PC-9 (cell line): ENCODE measurements around the gene DOCK4. TPM values are rescaled to one million over a fixed set of nuclear protein-coding genes. Genes with fewer than 3 reads are reported as not detected.

ENCODE experiments used
- BruUV-seq: library from RNA; stranded (reverse); fragments of 400-500 nt; replicated peaks from 2 replicates; lab custom pipeline; 2021; lab: Mats Ljungman, UMichigan
- CTCF ChIA-PET: fragments of 300-600 bp; sonication (Branson Sonifier 250); formaldehyde crosslinking; loops from one replicate; lab custom pipeline; 2022; ENCODE audit warnings: antibody characterized with exemption; lab: Charles Lee
- POLR2A ChIA-PET: fragments of 300-600 bp; sonication (Branson Sonifier 250); formaldehyde crosslinking; loops from one replicate; lab custom pipeline; 2022; ENCODE audit warnings: antibody characterized with exemption; ENCODE audit not compliant: unreplicated experiment; lab: Charles Lee
- DNase-seq, 2 experiments: peaks; one replicate each; pipeline versions ENCODE4 v3.0.0 to v3.0.0-alpha.2; 2015 to 2022; ENCODE audit warnings: mixed read lengths in 1 of 2
- H2AFZ ChIP-seq: fragments of 200-600 bp; sonication (generic); 2 replicates; pipeline ENCODE4 v1.8.1; 2017; ENCODE audit warnings: antibody characterized with exemption
- H3F3A ChIP-seq: fragments of 200-600 bp; sonication (generic); 2 replicates; pipeline ENCODE4 v1.8.1; 2017; ENCODE audit warnings: antibody characterized with exemption, mild to moderate bottlenecking, low read depth; ENCODE audit not compliant: insufficient read depth
- H3K27ac ChIP-seq: fragments of 200-600 bp; sonication (generic); 2 replicates; pipeline ENCODE4 v1.6.1; 2016; ENCODE audit warnings: mixed run types
- H3K27me3 ChIP-seq: fragments of 200-600 bp; sonication (generic); 2 replicates; pipeline ENCODE4 v1.6.1; 2016; ENCODE audit warnings: low read depth, mixed run types; ENCODE audit not compliant: insufficient read depth
- H3K36me3 ChIP-seq: fragments of 200-600 bp; sonication (generic); 2 replicates; pipeline ENCODE4 v1.6.1; 2016; ENCODE audit warnings: low read depth, mixed run types
- H3K4me1 ChIP-seq: fragments of 200-600 bp; sonication (generic); replicated peaks from 2 replicates; pipeline ENCODE4 v1.6.1; 2016; ENCODE audit warnings: mixed run types; ENCODE audit not compliant: insufficient read depth
- H3K4me2 ChIP-seq: fragments of 200-600 bp; sonication (generic); 2 replicates; pipeline ENCODE4 v1.6.1; 2017; ENCODE audit warnings: mixed run types
- H3K4me3 ChIP-seq: fragments of 200-600 bp; sonication (generic); 2 replicates; pipeline ENCODE4 v1.6.1; 2016; ENCODE audit warnings: mixed run types
- H3K79me2 ChIP-seq: fragments of 200-600 bp; sonication (generic); 2 replicates; pipeline ENCODE4 v1.6.1; 2017; ENCODE audit warnings: low read depth, mixed run types
- H3K9me2 ChIP-seq: fragments of 200-600 bp; sonication (generic); 2 replicates; pipeline ENCODE4 v1.8.1; 2017; ENCODE audit warnings: mild to moderate bottlenecking; ENCODE audit not compliant: insufficient read depth
- H3K9me3 ChIP-seq: fragments of 200-600 bp; sonication (generic); 2 replicates; pipeline ENCODE4 v1.8.1; 2016; ENCODE audit warnings: low read depth; ENCODE audit not compliant: insufficient read depth
- H4K20me1 ChIP-seq: fragments of 200-600 bp; sonication (generic); 2 replicates; pipeline ENCODE4 v1.8.1; 2017; ENCODE audit not compliant: insufficient read depth
- EZH2 ChIP-seq: fragments of 200-600 bp; sonication (generic); IDR thresholded peaks from 2 replicates; pipeline ENCODE4 v1.8.0; 2017; ENCODE audit warnings: antibody characterized with exemption, low read depth
- intact Hi-C: fragments of 100-400 bp; cut with micrococcal nuclease; formaldehyde crosslinking; loops from one replicate; pipeline ENCODE4 v1.10.0; 2022; ENCODE audit not compliant: unreplicated experiment
- total RNA-seq: library from RNA; stranded (reverse); gene quantifications from 2 replicates; pipeline ENCODE4 v1.2.3, GENCODE V29; 2021
- TF ChIP-seq, protein P1 (sequence below): fragments of 200-600 bp; sonication (generic); conservative IDR thresholded peaks from 2 replicates; pipeline ENCODE4 v1.6.1; 2017; ENCODE audit warnings: mixed run types, antibody characterized with exemption, mild to moderate bottlenecking, moderate library complexity

The DOCK4 gene
- total RNA-seq, 1 experiment from 2014 or later: 0.98 TPM

DNA sequence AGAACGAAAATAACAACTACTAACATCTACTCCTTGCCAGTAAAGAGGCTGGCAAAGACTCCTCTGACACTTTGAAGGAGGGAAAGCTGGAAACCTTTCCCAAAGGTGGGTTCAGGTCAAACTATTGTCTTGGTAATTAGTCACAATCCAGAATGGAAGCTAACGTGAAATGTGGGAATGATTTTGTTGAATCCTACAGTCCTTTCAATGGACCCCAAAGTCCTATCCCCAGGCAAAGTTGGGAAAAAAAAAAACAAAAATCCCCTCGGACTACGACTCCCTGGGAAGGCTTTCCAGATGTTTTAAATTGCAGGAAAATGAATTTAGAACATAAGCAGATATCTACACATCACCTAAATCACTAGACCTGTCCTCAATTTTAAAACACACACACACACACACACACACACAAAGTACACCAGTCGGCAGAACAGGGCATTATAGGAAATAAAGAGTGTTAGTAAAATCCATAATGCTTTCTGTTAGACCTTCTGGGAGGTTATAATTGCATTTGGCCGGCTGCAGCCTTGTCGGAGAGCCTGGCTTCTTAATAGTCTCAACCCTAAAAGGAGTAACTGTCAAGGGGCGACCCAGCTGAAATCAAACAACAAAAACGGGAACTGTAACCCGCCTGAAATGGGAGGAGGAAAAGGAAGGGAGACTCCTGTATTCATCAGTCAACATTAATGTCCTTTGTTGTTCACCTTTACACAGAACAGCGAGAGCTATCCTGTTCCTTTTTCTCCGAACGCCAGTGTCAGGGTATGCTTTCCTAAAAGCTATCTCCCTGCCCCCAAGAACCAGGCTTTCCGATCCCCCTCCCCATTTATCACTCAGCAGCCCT lies 1.5 kb downstream of the DOCK4 start:
- intact Hi-C loops: loop anchor here (5.0 to 10.0 kb wide), 5 partner anchors 122 to 442 kb away; no protein-coding TSS in a partner anchor
- no peaks in the 10 kb centered on the region for H3K27me3 ChIP-seq
- peaks cover 21% of the 10 kb centered on the region for H3K4me1 ChIP-seq
- H3K36me3 ChIP-seq: no peaks in the 10 kb centered on the region
- no peaks in the 10 kb centered on the region for H4K20me1 ChIP-seq
- H3K4me2 ChIP-seq: peak overlapping the region; percentile 100
- peak overlapping the region; percentile 66 for H3K4me3 ChIP-seq
- no peaks in the 10 kb centered on the region; the same call in 1 of the 2 replicates for H3K9me3 ChIP-seq
- ChIA-PET POLR2A (no interaction called here), CTCF (interaction anchor here (0.8 kb wide), 1 partner anchor 274 kb away, joined by 3 read pairs; no protein-coding TSS in a partner anchor)
- TF ChIP-seq, protein P1, sequence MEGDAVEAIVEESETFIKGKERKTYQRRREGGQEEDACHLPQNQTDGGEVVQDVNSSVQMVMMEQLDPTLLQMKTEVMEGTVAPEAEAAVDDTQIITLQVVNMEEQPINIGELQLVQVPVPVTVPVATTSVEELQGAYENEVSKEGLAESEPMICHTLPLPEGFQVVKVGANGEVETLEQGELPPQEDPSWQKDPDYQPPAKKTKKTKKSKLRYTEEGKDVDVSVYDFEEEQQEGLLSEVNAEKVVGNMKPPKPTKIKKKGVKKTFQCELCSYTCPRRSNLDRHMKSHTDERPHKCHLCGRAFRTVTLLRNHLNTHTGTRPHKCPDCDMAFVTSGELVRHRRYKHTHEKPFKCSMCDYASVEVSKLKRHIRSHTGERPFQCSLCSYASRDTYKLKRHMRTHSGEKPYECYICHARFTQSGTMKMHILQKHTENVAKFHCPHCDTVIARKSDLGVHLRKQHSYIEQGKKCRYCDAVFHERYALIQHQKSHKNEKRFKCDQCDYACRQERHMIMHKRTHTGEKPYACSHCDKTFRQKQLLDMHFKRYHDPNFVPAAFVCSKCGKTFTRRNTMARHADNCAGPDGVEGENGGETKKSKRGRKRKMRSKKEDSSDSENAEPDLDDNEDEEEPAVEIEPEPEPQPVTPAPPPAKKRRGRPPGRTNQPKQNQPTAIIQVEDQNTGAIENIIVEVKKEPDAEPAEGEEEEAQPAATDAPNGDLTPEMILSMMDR: no peak
- TF ChIP-seq EZH2: no peak
- H3F3A ChIP-seq: no peaks in the 10 kb centered on the region
- peaks cover 25% of the 10 kb centered on the region for H3K79me2 ChIP-seq
- no TSS peak for BruUV-seq
- no peaks in the 10 kb centered on the region for H3K9me2 ChIP-seq
- H3K27ac ChIP-seq: no peak overlapping the region
- no peak for DNase-seq
- peak overlapping the region; percentile 98 for H2AFZ ChIP-seq

DNA sequence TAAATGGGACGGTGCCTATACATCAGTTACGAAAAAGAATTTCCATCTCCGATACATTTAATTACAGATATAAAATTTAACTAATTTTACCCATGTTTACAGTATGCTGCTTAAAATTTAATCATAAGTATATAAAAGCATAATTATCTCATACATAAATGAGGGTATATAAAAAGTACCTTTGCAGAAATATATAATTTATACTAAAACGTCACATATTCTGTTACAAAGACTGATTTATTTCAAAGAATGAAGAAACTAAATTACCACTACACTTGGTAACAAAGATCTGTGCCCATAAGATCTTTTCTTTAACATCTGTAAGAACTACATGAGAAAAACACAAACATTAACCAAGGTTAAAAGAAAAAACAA lies 2.8 kb downstream of the DOCK4 start:
- intact Hi-C loops: loop anchor here (10.0 kb wide), 2 partner anchors 191 to 339 kb away; no protein-coding TSS in a partner anchor
- CTCF ChIA-PET: no interaction called here
- Histone ChIP-seq H3K9me3 (no peaks in the 10 kb centered on the region; the same call in 1 of the 2 replicates), H3K4me2 (no peak overlapping the region), H3K4me3 (no peak overlapping the region), H3K27ac (no peak overlapping the region), H2AFZ (no peak overlapping the region), H4K20me1 (no peaks in the 10 kb centered on the region), H3K9me2 (no peaks in the 10 kb centered on the region), H3F3A (peaks cover 6% of the 10 kb centered on the region; the same call in 1 of the 2 replicates), H3K79me2 (peaks cover 14% of the 10 kb centered on the region), H3K4me1 (peaks cover 34% of the 10 kb centered on the region), H3K36me3 (no peaks in the 10 kb centered on the region), H3K27me3 (no peaks in the 10 kb centered on the region)
- no peak for TF ChIP-seq EZH2
- BruUV-seq: no TSS peak
- POLR2A ChIA-PET: no interaction called here
- no peak for DNase-seq

DNA sequence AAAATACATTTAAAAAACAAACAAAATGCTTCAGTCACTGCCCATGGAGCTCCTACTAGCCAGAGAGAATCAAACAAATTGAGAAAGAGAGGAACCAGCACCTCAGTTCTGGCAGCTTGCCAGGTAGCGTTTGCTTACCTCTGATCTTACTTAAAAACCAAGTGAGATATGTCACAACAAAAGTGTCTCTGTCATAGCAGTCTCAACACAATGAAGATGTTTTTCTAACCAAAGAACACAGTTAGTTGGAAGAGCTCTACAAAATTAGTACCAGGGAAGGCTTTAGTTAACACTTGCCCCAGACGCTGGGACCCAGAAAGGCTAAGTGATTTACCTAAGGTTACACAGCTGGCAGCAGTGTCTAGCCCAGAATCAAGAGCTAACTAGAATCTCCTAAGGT lies 3.4 kb downstream of the DOCK4 start:
- Histone ChIP-seq H3F3A (peaks cover 6% of the 10 kb centered on the region; the same call in 1 of the 2 replicates), H3K27ac (no peak overlapping the region), H3K4me2 (no peak overlapping the region), H2AFZ (no peak overlapping the region), H3K4me3 (no peak overlapping the region), H3K36me3 (no peaks in the 10 kb centered on the region), H3K79me2 (peaks cover 11% of the 10 kb centered on the region), H3K9me2 (no peaks in the 10 kb centered on the region), H3K4me1 (peaks cover 30% of the 10 kb centered on the region), H3K27me3 (no peaks in the 10 kb centered on the region), H3K9me3 (no peaks in the 10 kb centered on the region; the same call in 1 of the 2 replicates), H4K20me1 (no peaks in the 10 kb centered on the region)
- TF ChIP-seq, protein P1: no peak
- no peak for TF ChIP-seq EZH2
- intact Hi-C loops: loop anchor here (10.0 kb wide), 2 partner anchors 192 to 338 kb away; no protein-coding TSS in a partner anchor
- BruUV-seq: no TSS peak
- DNase-seq: no peak
- ChIA-PET CTCF (no interaction called here), POLR2A (no interaction called here)
